Loucy (cell line): ENCODE results near the gene HERC3.

Experiments
- H2AFZ ChIP-seq: fragments of 200-600 bp; sonication (generic); 2 replicates; pipeline ENCODE4 v1.6.0; 2016; ENCODE audit warnings: antibody characterized with exemption, mild to moderate bottlenecking, low read length, moderate library complexity
- H3F3A ChIP-seq: fragments of 200-600 bp; 2 replicates; pipeline ENCODE4 v1.6.0; 2016; ENCODE audit warnings: antibody characterized with exemption, low read depth, mild to moderate bottlenecking
- H3K27me3 ChIP-seq: fragments of 200-600 bp; sonication (generic); 2 replicates; pipeline ENCODE4 v1.6.1; 2014; ENCODE audit warnings: low read length, mild to moderate bottlenecking; ENCODE audit not compliant: insufficient read depth, poor library complexity, severe bottlenecking
- H3K36me3 ChIP-seq: fragments of 200-600 bp; sonication (generic); 2 replicates; pipeline ENCODE4 v1.6.1; 2016; ENCODE audit warnings: low read length; ENCODE audit not compliant: insufficient read depth
- H3K4me1 ChIP-seq: fragments of 200-600 bp; sonication (generic); 2 replicates; pipeline ENCODE4 v1.5.1; 2014; ENCODE audit warnings: low read length, mild to moderate bottlenecking; ENCODE audit not compliant: insufficient read depth, poor library complexity, severe bottlenecking
- H3K4me2 ChIP-seq: fragments of 200-600 bp; sonication (generic); 2 replicates; pipeline ENCODE4 v1.6.0; 2014; ENCODE audit warnings: antibody characterized with exemption, low read length, low read depth, mild to moderate bottlenecking; ENCODE audit not compliant: poor library complexity, severe bottlenecking
- H3K4me3 ChIP-seq: fragments of 200-600 bp; sonication (generic); 2 replicates; pipeline ENCODE4 v1.5.1; 2014; ENCODE audit warnings: low read length, mild to moderate bottlenecking, mixed read lengths; ENCODE audit not compliant: poor library complexity, severe bottlenecking
- H3K79me2 ChIP-seq: fragments of 200-600 bp; sonication (generic); 2 replicates; pipeline ENCODE4 v1.6.1; 2014; ENCODE audit warnings: low read length; ENCODE audit not compliant: insufficient read depth
- H3K9ac ChIP-seq: fragments of 200-600 bp; sonication (generic); 2 replicates; pipeline ENCODE4 v1.6.0; 2014; ENCODE audit warnings: mild to moderate bottlenecking, low read depth, low read length, moderate library complexity; ENCODE audit not compliant: poor library complexity, severe bottlenecking
- H3K9me2 ChIP-seq: fragments of 200-600 bp; sonication (generic); replicated peaks from 2 replicates; pipeline ENCODE4 v1.6.1; 2016; ENCODE audit warnings: low read depth, low read length, mixed read lengths
- H3K9me3 ChIP-seq: fragments of 200-600 bp; sonication (generic); 2 replicates; pipeline ENCODE4 v1.6.1; 2014; ENCODE audit warnings: mild to moderate bottlenecking, antibody characterized with exemption, low read length, low read depth; ENCODE audit not compliant: insufficient read depth
- H4K20me1 ChIP-seq: fragments of 200-600 bp; sonication (generic); 2 replicates; pipeline ENCODE4 v1.6.0; 2014; ENCODE audit warnings: antibody characterized with exemption, low read length, mild to moderate bottlenecking; ENCODE audit not compliant: insufficient read depth, poor library complexity, severe bottlenecking
- CTCF ChIP-seq: fragments of 200-600 bp; sonication (generic); conservative IDR thresholded peaks from 2 replicates; pipeline ENCODE4 v1.5.1; 2014; ENCODE audit warnings: mild to moderate bottlenecking, antibody characterized with exemption, low read length
- EZH2phosphoT487 ChIP-seq: fragments of 200-600 bp; IDR thresholded peaks from 2 replicates; pipeline ENCODE4 v1.6.1; 2018; ENCODE audit warnings: antibody characterized with exemption, mild to moderate bottlenecking, moderate library complexity, borderline replicate concordance

HERC3 gene

GRCh38 chr4:88591787-88592599 is at the start of gene HERC3:
HERC3 (plus strand) TSS chr4:88592480; CDS start chr4:88605824, 13,344 bp downstream.
- H4K20me1 ChIP-seq, result no peaks in the 10 kb centered on the region
- peaks cover 6% of the 10 kb centered on the region for H3K27me3 ChIP-seq
- no peaks in the 10 kb centered on the region for H3K36me3 ChIP-seq
- H2AFZ ChIP-seq, result peak within 1 kb of the TSS; percentile 98
- peak within 1 kb of the TSS; percentile 93 for H3K4me2 ChIP-seq
- no peaks in the 10 kb centered on the region for H3F3A ChIP-seq
- H3K4me3 ChIP-seq, result peak within 1 kb of the TSS; percentile 84
- H3K9me2 ChIP-seq, result no peaks in the 10 kb centered on the region
- peaks cover 25% of the 10 kb centered on the region for H3K4me1 ChIP-seq
- peak within 1 kb of the TSS; percentile 81 for H3K9ac ChIP-seq
- TF ChIP-seq CTCF, result no peak
- TF ChIP-seq EZH2phosphoT487, result no peak
- no peaks in the 10 kb centered on the region for H3K9me3 ChIP-seq
- 0 out of 2 replicates have a peak, but pooled peaks cover 11% of the 10 kb centered on the region for H3K79me2 ChIP-seq

- no peaks in the 10 kb centered on the region for H3K4me1 ChIP-seq
- H3K4me2 ChIP-seq, result no peak overlapping the region
- no peak for TF ChIP-seq CTCF
- TF ChIP-seq EZH2phosphoT487, result no peak
- no peak overlapping the region for H2AFZ ChIP-seq
- no peaks in the 10 kb centered on the region for H3K9me2 ChIP-seq
- no peaks in the 10 kb centered on the region for H3K79me2 ChIP-seq
- no peak overlapping the region for H3K9ac ChIP-seq
- no peaks in the 10 kb centered on the region for H3F3A ChIP-seq
- H3K4me3 ChIP-seq, result no peak overlapping the region
- no peaks in the 10 kb centered on the region for H3K27me3 ChIP-seq
- no peaks in the 10 kb centered on the region for H3K36me3 ChIP-seq
- no peaks in the 10 kb centered on the region for H3K9me3 ChIP-seq
- no peaks in the 10 kb centered on the region for H4K20me1 ChIP-seq
Observed at GRCh38 chr4:88549815-88550214, 42.5 kb upstream of the HERC3 start.

- Histone ChIP-seq H3K9ac (no peak overlapping the region), H3K9me2 (no peaks in the 10 kb centered on the region), H3K79me2 (no peaks in the 10 kb centered on the region), H3K4me2 (no peak overlapping the region), H3K27me3 (no peaks in the 10 kb centered on the region), H3K9me3 (no peaks in the 10 kb centered on the region), H3K4me1 (no peaks in the 10 kb centered on the region), H3F3A (no peaks in the 10 kb centered on the region), H3K4me3 (no peak overlapping the region), H2AFZ (no peak overlapping the region), H3K36me3 (no peaks in the 10 kb centered on the region), H4K20me1 (no peaks in the 10 kb centered on the region)
- no peak for TF ChIP-seq CTCF
- TF ChIP-seq EZH2phosphoT487, result no peak
Observed at GRCh38 chr4:88567591-88567990, 24.7 kb upstream of the HERC3 start.
